Urinary bladder (tissue), 4 donors: ENCODE results near the gene AIM2. TPM values are rescaled to one million over a fixed set of nuclear protein-coding genes. Genes with fewer than 3 reads are reported as not detected.

ENCODE experiments used
- DNase-seq: peaks from one replicate; pipeline ENCODE4 v3.0.0-alpha.2; 2015; ENCODE audit errors: extremely low spot score
- H3K27ac ChIP-seq: one replicate; pipeline ENCODE4 v1.5.1; 2013; ENCODE audit warnings: low read depth, mild to moderate bottlenecking, moderate library complexity
- H3K36me3 ChIP-seq: one replicate; pipeline ENCODE4 v1.6.1; 2013; ENCODE audit warnings: mild to moderate bottlenecking, moderate library complexity; ENCODE audit not compliant: insufficient read depth
- H3K4me1 ChIP-seq: one replicate; pipeline ENCODE4 v1.6.1; 2013; ENCODE audit warnings: mild to moderate bottlenecking, moderate library complexity; ENCODE audit not compliant: insufficient read depth
- H3K4me3 ChIP-seq: one replicate; pipeline ENCODE4 v1.5.1; 2013; ENCODE audit warnings: low read depth, low read length
- WGBS: extraction: QIAGEN DNeasy Blood & Tissue Kit; methylation state at CpG from one replicate; pipeline ENCODE4 v1.1.7; 2013; 5-methylcytosine and 5-hydroxymethylcytosine counted together
- polyA plus RNA-seq: library from polyadenylated mRNA; stranded (reverse); fragments of 200-250 nt; gene quantifications from one replicate; pipeline ENCODE4 v1.2.3, GENCODE V29; 2013
- total RNA-seq: library from RNA; depleted of rRNA; stranded (reverse); fragments of >200 nt; gene quantifications from one replicate; pipeline ENCODE4 v1.2.3, GENCODE V29; 2014
- donor health status: healthy with polysubstance abuse.
- donor health status: healthy.

Gene AIM2
- total and polyA plus RNA-seq, 2 donors, result 0.63 to 3.0 TPM

DNA sequence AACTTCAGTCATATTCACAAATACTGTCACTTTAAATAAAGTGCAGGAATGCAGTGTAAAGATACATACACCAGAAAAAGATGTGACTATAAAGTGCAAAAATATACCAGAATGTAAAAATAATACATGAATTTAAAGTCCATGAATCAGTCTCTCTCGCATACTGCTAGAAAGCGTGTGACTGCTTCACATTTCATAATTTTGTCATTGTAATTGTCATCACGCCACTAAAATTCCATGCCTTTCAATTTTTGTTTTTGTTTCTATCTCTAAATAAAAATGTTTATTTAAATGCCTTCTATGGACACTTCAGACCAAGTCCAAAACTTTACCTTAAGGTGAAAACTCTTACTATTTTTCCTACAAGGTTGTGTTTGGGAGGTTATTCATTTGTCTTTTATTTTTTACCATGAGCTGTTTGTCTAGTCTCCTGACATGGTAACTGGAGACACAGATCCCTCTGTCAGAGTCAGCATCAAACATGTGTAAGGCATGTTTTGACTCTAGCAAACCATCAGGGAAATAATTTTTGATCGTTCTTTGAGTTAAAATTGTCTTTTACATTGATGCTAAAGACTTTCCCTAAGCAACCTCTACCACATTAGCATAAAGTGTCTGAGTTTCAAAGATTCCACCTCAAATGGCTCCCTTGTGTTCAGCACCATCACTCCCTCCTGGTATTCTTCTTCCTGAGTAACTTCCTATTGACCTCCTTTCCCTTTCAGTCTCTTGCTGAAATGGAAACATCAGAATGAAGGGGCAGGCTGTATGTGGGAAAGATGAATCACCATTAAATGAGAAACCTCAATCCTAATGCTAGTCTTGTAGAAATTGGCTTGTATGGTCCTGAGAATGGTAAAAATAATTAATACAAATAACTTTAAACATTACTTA lies 14.0 kb upstream of the AIM2 start:
- H3K27ac ChIP-seq, result no peak overlapping the region
- no peaks in the 10 kb centered on the region for H3K36me3 ChIP-seq
- DNase-seq, result no peak
- no peak overlapping the region for H3K4me3 ChIP-seq
- 88% methylated on average over 4 of the region's 4 CpGs for WGBS
- H3K4me1 ChIP-seq, result no peaks in the 10 kb centered on the region

GRCh38 chr1:159089184-159089791 lies 12.7 kb upstream of the AIM2 start:
- no peak for DNase-seq
- WGBS, result 82% methylated on average over 4 of the region's 4 CpGs
- H3K4me3 ChIP-seq, result no peak overlapping the region
- no peaks in the 10 kb centered on the region for H3K36me3 ChIP-seq
- no peak overlapping the region for H3K27ac ChIP-seq
- no peaks in the 10 kb centered on the region for H3K4me1 ChIP-seq

GRCh38 chr1:159088546-159089183 lies 12.1 kb upstream of the AIM2 start:
- 74% methylated on average over 6 of the region's 6 CpGs for WGBS

DNA sequence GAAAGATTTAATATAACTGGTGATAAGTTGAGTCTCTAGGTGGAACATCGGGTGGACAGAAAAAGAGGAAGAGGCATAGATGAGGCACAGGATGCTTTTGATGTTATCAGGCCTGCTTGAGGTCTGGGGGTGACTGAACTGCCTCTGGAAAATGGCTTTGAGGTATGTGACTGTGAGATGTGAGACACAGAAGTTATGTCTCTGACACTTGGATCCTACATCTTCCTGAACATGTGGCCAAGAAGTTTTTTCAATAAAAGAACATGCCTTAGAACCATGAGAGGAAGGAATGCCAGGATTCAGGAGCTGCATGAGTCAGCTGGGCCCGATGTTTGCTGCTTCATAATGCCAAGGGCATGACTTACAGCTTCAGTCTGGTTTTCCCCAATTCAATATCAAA lies 11.5 kb upstream of the AIM2 start:
- no peaks in the 10 kb centered on the region for H3K36me3 ChIP-seq
- 40% methylated on average over 2 of the region's 2 CpGs for WGBS

More at GRCh38 chr1:159088546-159089183, 12.1 kb upstream of the AIM2 start:
- no peaks in the 10 kb centered on the region for H3K36me3 ChIP-seq
- no peak for DNase-seq
- H3K4me3 ChIP-seq, result no peak overlapping the region
- no peak overlapping the region for H3K27ac ChIP-seq
- no peaks in the 10 kb centered on the region for H3K4me1 ChIP-seq

GRCh38 chr1:159084867-159085266 lies 8.3 kb upstream of the AIM2 start:
- H3K27ac ChIP-seq, result no peak overlapping the region
- no peaks in the 10 kb centered on the region for H3K4me1 ChIP-seq
- WGBS, result 92% methylated on average over 3 of the region's 3 CpGs
- no peaks in the 10 kb centered on the region for H3K36me3 ChIP-seq
- no peak overlapping the region for H3K4me3 ChIP-seq
- no peak for DNase-seq

More for the DNA sequence above, 11.5 kb upstream of the AIM2 start:
- DNase-seq, result no peak
- Histone ChIP-seq H3K4me3 (no peak overlapping the region), H3K27ac (no peak overlapping the region), H3K4me1 (no peaks in the 10 kb centered on the region)

- WGBS, result 88% methylated on average over 3 of the region's 3 CpGs
- Histone ChIP-seq H3K4me1 (no peaks in the 10 kb centered on the region), H3K36me3 (no peaks in the 10 kb centered on the region), H3K4me3 (no peak overlapping the region), H3K27ac (no peak overlapping the region)
- DNase-seq, result no peak
Measured at GRCh38 chr1:159084152-159084551, 7.6 kb upstream of the AIM2 start.

DNA sequence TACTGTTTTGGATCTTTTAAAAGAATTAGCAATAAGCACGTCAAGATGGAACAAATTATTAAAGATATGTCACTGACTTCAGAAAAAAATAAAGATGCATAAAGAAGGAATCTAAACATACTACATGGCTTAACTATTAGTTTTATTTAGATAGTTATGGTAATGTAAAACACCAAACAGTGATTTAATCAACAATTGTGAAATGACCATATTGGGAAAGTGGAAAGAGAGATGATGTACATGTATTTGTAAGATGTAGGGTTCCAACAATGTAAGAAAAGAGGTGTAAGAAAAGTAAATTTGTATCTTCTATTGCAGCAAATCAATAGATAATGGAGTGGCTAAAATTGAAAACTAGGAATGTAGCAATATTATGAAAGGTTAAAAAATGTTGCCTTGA lies 6.4 kb upstream of the AIM2 start:
- no peak overlapping the region for H3K27ac ChIP-seq
- no peaks in the 10 kb centered on the region for H3K36me3 ChIP-seq
- no peaks in the 10 kb centered on the region for H3K4me1 ChIP-seq
- WGBS, result 91% methylated on average over 1 of the region's 1 CpG
- no peak for DNase-seq
- no peak overlapping the region for H3K4me3 ChIP-seq

DNA sequence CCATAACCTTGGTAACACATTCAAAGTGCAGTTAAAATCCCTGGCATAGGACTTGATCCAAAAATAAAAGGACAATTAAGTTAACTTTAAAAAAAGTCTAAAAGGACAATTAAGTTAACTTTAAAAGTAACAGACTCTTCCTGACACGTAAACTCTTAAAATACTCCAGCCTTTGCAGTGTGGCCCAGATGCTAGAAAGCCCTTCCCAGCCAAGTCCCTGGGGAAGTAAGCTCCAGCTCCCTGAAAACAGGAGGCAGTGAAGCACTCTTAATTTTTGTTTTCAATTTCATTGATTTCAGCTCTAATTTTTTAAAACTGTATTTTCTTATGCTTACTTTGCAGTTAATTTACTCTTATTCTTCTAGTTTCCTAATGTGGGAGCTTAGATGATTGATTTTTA lies 5.1 kb upstream of the AIM2 start:
- H3K36me3 ChIP-seq, result no peaks in the 10 kb centered on the region
- 38% methylated on average over 1 of the region's 1 CpG for WGBS

GRCh38 chr1:159079525-159079924 lies 3.0 kb upstream of the AIM2 start:
- DNase-seq, result no peak
- WGBS, result 42% methylated on average over 1 of the region's 1 CpG
- Histone ChIP-seq H3K4me1 (no peaks in the 10 kb centered on the region), H3K36me3 (no peaks in the 10 kb centered on the region), H3K4me3 (no peak overlapping the region), H3K27ac (no peak overlapping the region)

More for the DNA sequence above, 5.1 kb upstream of the AIM2 start:
- H3K4me3 ChIP-seq, result no peak overlapping the region
- no peak for DNase-seq
- no peaks in the 10 kb centered on the region for H3K4me1 ChIP-seq
- H3K27ac ChIP-seq, result no peak overlapping the region

DNA sequence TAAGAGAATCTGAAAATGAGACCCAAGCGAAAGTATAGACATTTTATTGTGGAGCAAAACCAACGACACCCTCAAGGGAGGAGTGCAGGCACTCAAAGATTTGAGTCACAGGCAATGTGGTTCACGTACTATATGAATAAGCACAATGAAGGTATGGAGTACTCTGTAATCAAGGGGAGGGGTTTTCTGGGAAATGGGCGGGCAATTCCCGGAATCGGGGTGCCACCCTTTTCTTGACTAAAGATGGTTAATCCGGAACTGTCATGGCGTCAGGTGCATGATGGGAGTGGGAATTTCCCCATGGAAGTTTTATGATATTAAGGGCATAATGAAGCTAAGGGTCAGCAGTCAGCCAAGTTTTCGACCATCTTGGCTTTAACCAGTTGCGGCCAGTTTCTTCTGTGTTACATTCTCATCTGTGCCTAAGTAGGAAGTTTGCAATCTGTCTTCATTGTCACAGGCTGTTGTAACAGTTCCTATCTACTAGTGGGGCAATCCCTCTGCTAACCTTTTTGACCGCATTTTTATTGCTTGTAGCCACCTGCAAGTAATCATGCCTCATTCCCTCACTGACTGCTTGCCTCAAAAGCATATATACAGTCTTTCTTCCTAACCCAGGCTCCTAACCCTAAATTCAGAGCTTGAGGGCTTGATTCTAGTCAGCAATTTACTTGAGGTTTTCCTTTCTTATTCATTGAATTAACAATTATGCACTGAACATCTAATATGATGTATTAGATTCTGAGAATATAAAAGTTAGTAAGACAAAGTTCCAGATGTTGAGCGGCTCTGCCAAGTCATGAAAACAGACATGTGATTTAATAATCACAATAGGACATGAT lies 775 bp upstream of the AIM2 start:
- WGBS, result 76% methylated on average over 12 of the region's 12 CpGs
- H3K4me3 ChIP-seq, result no peak overlapping the region
- no peak overlapping the region for H3K27ac ChIP-seq
- DNase-seq, result no peak
- H3K4me1 ChIP-seq, result no peaks in the 10 kb centered on the region
- H3K36me3 ChIP-seq, result no peaks in the 10 kb centered on the region

DNA sequence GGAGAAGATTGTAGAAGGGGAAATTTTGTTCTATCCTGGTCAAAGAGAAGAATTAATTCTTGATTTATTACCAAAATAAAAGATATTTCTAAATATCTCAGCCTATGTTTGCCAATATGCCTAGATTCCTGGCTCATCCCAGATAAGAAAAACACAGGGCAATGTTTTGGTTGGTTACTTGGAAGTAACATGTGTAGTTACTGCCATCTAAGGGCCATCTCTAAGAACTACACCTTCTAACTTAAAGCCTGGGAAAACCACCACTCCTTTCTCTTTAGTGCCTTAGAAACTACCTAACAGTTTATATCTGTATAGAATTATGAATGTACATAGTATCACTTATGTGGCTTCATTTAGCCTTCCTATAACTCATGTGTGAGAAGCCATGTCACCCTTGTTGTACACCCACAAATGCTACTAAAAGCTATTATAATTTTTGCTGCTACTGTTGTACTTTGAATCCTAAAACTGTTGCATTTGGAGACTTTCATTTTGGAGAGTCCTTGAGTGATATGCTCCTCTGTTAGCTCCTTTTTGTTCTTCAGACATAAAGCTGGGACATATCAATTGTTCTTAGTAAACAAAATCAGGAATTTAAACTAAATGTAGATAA lies 4.5 kb downstream of the AIM2 start:
- H3K4me3 ChIP-seq, result no peak overlapping the region
- no peak overlapping the region for H3K27ac ChIP-seq
- no peaks in the 10 kb centered on the region for H3K4me1 ChIP-seq
- peak; percentile 5 for DNase-seq
- H3K36me3 ChIP-seq, result no peaks in the 10 kb centered on the region

DNA sequence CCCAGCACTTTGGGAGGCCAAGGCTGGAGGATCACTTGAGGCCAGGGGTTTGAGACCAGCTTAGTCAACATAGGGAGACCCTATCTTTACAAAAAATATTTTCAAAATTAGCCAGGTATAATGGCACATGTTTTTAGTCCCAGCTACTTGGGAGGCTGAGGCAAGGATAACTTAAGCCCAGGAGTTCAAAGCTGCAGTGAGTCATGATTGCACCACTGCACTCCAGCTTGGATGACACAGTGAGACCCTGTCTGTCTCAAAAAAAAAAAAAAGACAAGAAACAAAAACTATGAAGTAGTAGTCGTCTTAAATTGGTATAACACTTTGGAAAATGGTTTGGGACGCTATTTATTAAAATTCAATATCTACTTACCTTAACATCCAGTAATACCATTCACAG lies 7.7 kb downstream of the AIM2 start:
- Histone ChIP-seq H3K4me3 (no peak overlapping the region), H3K27ac (no peak overlapping the region), H3K36me3 (no peaks in the 10 kb centered on the region), H3K4me1 (no peaks in the 10 kb centered on the region)
- WGBS, result 87% methylated on average over 2 of the region's 2 CpGs
- DNase-seq, result no peak
